Endothelial cell of umbilical vein (primary cell): ENCODE data around the gene PPP5C. TPM values are rescaled to one million over a fixed set of nuclear protein-coding genes. Genes with fewer than 3 reads are reported as not detected.
"Not testable (repeated sequence)": the region's sequence is repeated elsewhere in the genome, so short reads cannot be mapped to it uniquely, and the experiment has no call there.

Experiments
- BruUV-seq: library from RNA; stranded (reverse); fragments of 400-500 nt; replicated peaks from 2 replicates; lab custom pipeline; 2021; lab: Mats Ljungman, UMichigan
- CTCF ChIA-PET: fragments of 300-600, 350-600 bp; sonication (Branson Sonifier 250); formaldehyde crosslinking; loops from one replicate; lab custom pipeline; 2021; ENCODE audit warnings: antibody characterized with exemption, inconsistent platforms; lab: Charles Lee
- POLR2A ChIA-PET: fragments of 300-600, 350-600 bp; sonication (Branson Sonifier 250); formaldehyde crosslinking; loops from one replicate; lab custom pipeline; 2021; ENCODE audit warnings: antibody characterized with exemption, inconsistent platforms; lab: Charles Lee
- DNase-seq: peaks from one replicate; pipeline ENCODE4 v3.0.0-alpha.2; 2011; ENCODE audit warnings: low read depth, low spot score
- FAIRE-seq: peaks from 2 replicates; lab custom pipeline; 2011; peaks lifted over from hg19 to GRCh38; lab: Jason Lieb, UNC
- H2AFZ ChIP-seq: 2 replicates; pipeline ENCODE4 v1.6.0; 2012; ENCODE audit warnings: low read depth, low read length, control low read depth, inconsistent platforms
- H3K27ac ChIP-seq: 2 replicates; pipeline ENCODE4 v1.5.1; 2011; ENCODE audit warnings: low read depth, mild to moderate bottlenecking, control low read depth, low read length, moderate library complexity; ENCODE audit not compliant: insufficient read depth
- H3K27me3 ChIP-seq, 2 experiments: 2 replicates each; pipeline versions ENCODE4 v1.6.0 to v1.6.1; 2011; ENCODE audit warnings: low read length in 2 of 2, mixed read lengths in 1 of 2; ENCODE audit not compliant: control insufficient read depth in 2 of 2, insufficient read depth in 2 of 2
- H3K36me3 ChIP-seq, 2 experiments: 2 replicates in 1 of 2; 3 replicates in 1 of 2; pipeline ENCODE4 v1.5.1; 2011; ENCODE audit warnings: low read length in 2 of 2, mild to moderate bottlenecking in 1 of 2, moderate library complexity in 1 of 2; ENCODE audit not compliant: control insufficient read depth in 2 of 2, insufficient read depth in 2 of 2; ENCODE audit errors: extremely low read depth in 1 of 2
- H3K4me1 ChIP-seq: 3 replicates; pipeline ENCODE4 v1.5.1; 2011; ENCODE audit warnings: mild to moderate bottlenecking, low read length; ENCODE audit not compliant: control insufficient read depth, insufficient read depth; ENCODE audit errors: extremely low read depth
- H3K4me2 ChIP-seq: 2 replicates; pipeline ENCODE4 v1.6.1; 2011; ENCODE audit warnings: low read length, control low read depth, mixed read lengths; ENCODE audit not compliant: insufficient read depth
- H3K4me3 ChIP-seq, 3 experiments: fragments of 200-600 bp in 1 of 3; sonication (generic), shearing (Covaris generic) in 1 of 3; replicated peaks in 1 of 3; 2 replicates each; pipeline ENCODE4 v1.5.1; 2011 to 2016; ENCODE audit warnings: control low read depth in 3 of 3, low read length in 3 of 3, mild to moderate bottlenecking in 2 of 3, inconsistent platforms in 1 of 3, low read depth in 1 of 3, moderate library complexity in 1 of 3; ENCODE audit not compliant: insufficient read depth in 1 of 3
- H3K79me2 ChIP-seq: 2 replicates; pipeline ENCODE4 v1.6.0; 2012; ENCODE audit warnings: low read length, inconsistent platforms; ENCODE audit not compliant: control insufficient read depth, insufficient read depth
- H3K9ac ChIP-seq: replicated peaks from 2 replicates; pipeline ENCODE3; 2011; ENCODE audit warnings: low read length, control low read depth; ENCODE audit not compliant: insufficient read depth; ENCODE audit errors: extremely low read depth
- H3K9me1 ChIP-seq: replicated peaks from 3 replicates; pipeline ENCODE4 v1.6.0; 2011; ENCODE audit warnings: mild to moderate bottlenecking, low read length; ENCODE audit not compliant: control insufficient read depth, insufficient read depth; ENCODE audit errors: extremely low read depth
- H3K9me3 ChIP-seq: replicated peaks from 2 replicates; pipeline ENCODE4 v1.5.1; 2012; ENCODE audit warnings: low read length, inconsistent platforms; ENCODE audit not compliant: control insufficient read depth, insufficient read depth
- H4K20me1 ChIP-seq: replicated peaks from 2 replicates; pipeline ENCODE3; 2011; ENCODE audit warnings: mild to moderate bottlenecking, low read length; ENCODE audit not compliant: control insufficient read depth, insufficient read depth; ENCODE audit errors: extremely low read depth
- CTCF ChIP-seq, 2 donors: IDR thresholded peaks; 1 replicate in 1 of 2; 2 replicates in 1 of 2; pipeline ENCODE4 v1.5.1; 2011; ENCODE audit warnings: low read length in 2 of 2, mild to moderate bottlenecking in 2 of 2, moderate library complexity in 2 of 2, control low read depth in 1 of 2, inconsistent platforms in 1 of 2, low read depth in 1 of 2; ENCODE audit not compliant: insufficient read depth in 1 of 2; ENCODE audit errors: extremely low read depth in 1 of 2
- EZH2 ChIP-seq: IDR thresholded peaks from 2 replicates; pipeline ENCODE4 v1.6.1; 2012; ENCODE audit warnings: borderline replicate concordance, low read depth, mild to moderate bottlenecking, moderate library complexity, low read length, inconsistent platforms; ENCODE audit not compliant: severe bottlenecking
- FOS ChIP-seq: IDR thresholded peaks from 2 replicates; pipeline ENCODE4 v1.6.1; 2011; ENCODE audit warnings: mild to moderate bottlenecking, low read length, moderate library complexity, borderline replicate concordance; ENCODE audit not compliant: insufficient read depth
- GATA2 ChIP-seq: IDR thresholded peaks from 2 replicates; pipeline ENCODE4 v1.7.0; 2011; ENCODE audit warnings: low read depth, mild to moderate bottlenecking, moderate library complexity, mixed read lengths, low read length; ENCODE audit not compliant: insufficient read length, insufficient read depth
- JUN ChIP-seq: IDR thresholded peaks from 2 replicates; pipeline ENCODE4 v1.6.1; 2011; ENCODE audit warnings: borderline replicate concordance, low read depth; ENCODE audit not compliant: insufficient read length, insufficient read depth
- MYC ChIP-seq: IDR thresholded peaks from one replicate; pipeline ENCODE4 v1.6.1; 2011; ENCODE audit warnings: mild to moderate bottlenecking, low read depth, low read length
- POLR2A ChIP-seq: IDR thresholded peaks from 2 replicates; pipeline ENCODE4 v1.6.1; 2012; ENCODE audit warnings: low read depth, mild to moderate bottlenecking, control low read depth, low read length
- POLR2AphosphoS5 ChIP-seq: IDR thresholded peaks from 2 replicates; pipeline ENCODE4 v1.6.1; 2012; ENCODE audit warnings: low read depth, mild to moderate bottlenecking, control low read depth, low read length, moderate library complexity; ENCODE audit not compliant: insufficient read depth
- dilution Hi-C: fragments of 300-500 bp; cut with MboI; formaldehyde crosslinking; loops from one replicate; pipeline ENCODE4 v1.15.0; 2019; ENCODE audit warnings: low sequenced_read_pairs; ENCODE audit not compliant: extremely low pct_ligation_motif_present
- intact Hi-C: fragments of 100-400 bp; cut with micrococcal nuclease; formaldehyde crosslinking; loops from one replicate; pipeline ENCODE4 v1.10.0; 2022
- polyA plus RNA-seq, 4 experiments: library from polyadenylated mRNA; depleted of rRNA in 3 of 4; stranded (reverse) in 3 of 4; unstranded in 1 of 4; fragments of >200 nt; gene quantifications; 2 replicates each; pipeline versions ENCODE4 v1.2.1 to v1.2.3, GENCODE V29; 2011 to 2012; ENCODE audit warnings: missing spikeins in 1 of 4
- total RNA-seq: library from RNA; stranded (reverse); gene quantifications from 2 replicates; pipeline ENCODE4 v1.2.3, GENCODE V29; 2021
- TF ChIP-seq, protein P1 (sequence below): IDR thresholded peaks from 2 replicates; pipeline ENCODE4 v1.6.1; 2011; ENCODE audit not compliant: insufficient read depth, insufficient read length

Gene PPP5C
- total and polyA plus RNA-seq, 2 donors (not counting 3 experiments of a cell fraction or from before 2014, with no cell fraction given) = 114 to 172 TPM

GRCh38 chr19:46431824-46432223, 84.9 kb downstream of the PPP5C start:
- ChIA-PET POLR2A (interaction anchor here (0.6 kb wide), 1 partner anchor 136 kb away, joined by 3 read pairs; no protein-coding TSS in a partner anchor), CTCF (interaction anchor here (1.0 to 1.1 kb wide), 2 partner anchors 15 to 41 kb away, joined by 3 to 4 read pairs; no protein-coding TSS in a partner anchor)

DNA sequence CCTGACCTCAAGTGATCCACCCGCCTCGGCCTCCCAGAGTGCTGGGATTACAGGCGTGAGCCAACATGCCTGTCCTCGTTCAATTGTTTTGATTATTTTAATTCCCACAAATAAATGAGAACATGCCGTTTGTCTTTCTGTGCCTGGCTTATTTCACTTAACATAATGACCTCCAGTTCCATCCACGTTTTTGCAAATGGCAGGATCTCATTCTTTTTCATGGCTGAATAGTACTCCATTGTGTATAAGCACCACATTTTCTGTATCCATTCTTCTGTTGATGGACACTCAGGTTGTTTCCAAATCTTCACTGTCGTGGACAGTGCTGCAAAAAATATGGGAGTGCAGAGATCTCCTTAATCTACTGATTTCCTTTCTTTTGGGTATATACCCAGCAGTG, 86.6 kb downstream of the PPP5C start:
- H3K79me2 ChIP-seq, H3K4me1 ChIP-seq, H3K27me3 ChIP-seq, DNase-seq, H3K36me3 ChIP-seq, H2AFZ ChIP-seq, H3K9ac ChIP-seq, dilution Hi-C loops, POLR2A ChIA-PET, BruUV-seq, H3K9me1 ChIP-seq, H3K27ac ChIP-seq, H3K4me2 ChIP-seq, H4K20me1 ChIP-seq, H3K4me3 ChIP-seq, FAIRE-seq, H3K9me3 ChIP-seq, intact Hi-C loops: not testable (repeated sequence)
- CTCF ChIA-PET = interaction anchor here (1.5 kb wide), 1 partner anchor 12 kb away, joined by 4 read pairs; no protein-coding TSS in a partner anchor

More at GRCh38 chr19:46431824-46432223, 84.9 kb downstream of the PPP5C start:
- H3K36me3 ChIP-seq = no peaks in the 10 kb centered on the region
- H3K9me3 ChIP-seq = no peaks in the 10 kb centered on the region
- dilution Hi-C loops = no loop called here
- intact Hi-C loops = no loop called here
- H3K79me2 ChIP-seq = no peaks in the 10 kb centered on the region
- peaks cover 2% of the 10 kb centered on the region for H3K4me1 ChIP-seq
- FAIRE-seq (no peak), DNase-seq (no peak)
- no peaks in the 10 kb centered on the region for H3K9me1 ChIP-seq
- no peak overlapping the region for H3K9ac ChIP-seq
- TF ChIP-seq MYC (no peak), GATA2 (no peak), FOS (no peak), EZH2 (no peak), JUN (no peak), POLR2AphosphoS5 (no peak), POLR2A (no peak), CTCF (IDR thresholded peaks at IDR 0.05; ENCODE audit: extremely low read depth in 1 of 2, insufficient read depth in 1 of 2, low read depth in 1 of 2, low read length in 2 of 2) (no peak)
- TF ChIP-seq, protein P1, sequence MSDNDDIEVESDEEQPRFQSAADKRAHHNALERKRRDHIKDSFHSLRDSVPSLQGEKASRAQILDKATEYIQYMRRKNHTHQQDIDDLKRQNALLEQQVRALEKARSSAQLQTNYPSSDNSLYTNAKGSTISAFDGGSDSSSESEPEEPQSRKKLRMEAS = no peak
- H4K20me1 ChIP-seq = no peaks in the 10 kb centered on the region
- H3K4me3 ChIP-seq = no peak overlapping the region
- H3K27me3 ChIP-seq = peaks cover 8 to 15% of the 10 kb centered on the region in 2 experiments
- no peak overlapping the region for H2AFZ ChIP-seq
- BruUV-seq = no TSS peak
- H3K27ac ChIP-seq = no peak overlapping the region
- H3K4me2 ChIP-seq = no peak overlapping the region
